Measurements from ENCODE around the gene ZNF3.

The ZNF3 gene

GRCh38 chr7:100081535-100082102, at the start of gene ZNF3 (continued):
- no peak for TF ChIP-seq RBAK (tag by site-specific recombination; IDR thresholded peaks at IDR 0.05)
- TF ChIP-seq MZF1 (tag by site-specific recombination; IDR thresholded peaks at IDR 0.05; ENCODE audit: borderline replicate concordance) = peak; percentile 64; the same call in 1 of the 2 replicates
- no peak for TF ChIP-seq ZNF37A (tag by site-specific recombination; IDR thresholded peaks at IDR 0.05)
- TF ChIP-seq, protein P1, sequence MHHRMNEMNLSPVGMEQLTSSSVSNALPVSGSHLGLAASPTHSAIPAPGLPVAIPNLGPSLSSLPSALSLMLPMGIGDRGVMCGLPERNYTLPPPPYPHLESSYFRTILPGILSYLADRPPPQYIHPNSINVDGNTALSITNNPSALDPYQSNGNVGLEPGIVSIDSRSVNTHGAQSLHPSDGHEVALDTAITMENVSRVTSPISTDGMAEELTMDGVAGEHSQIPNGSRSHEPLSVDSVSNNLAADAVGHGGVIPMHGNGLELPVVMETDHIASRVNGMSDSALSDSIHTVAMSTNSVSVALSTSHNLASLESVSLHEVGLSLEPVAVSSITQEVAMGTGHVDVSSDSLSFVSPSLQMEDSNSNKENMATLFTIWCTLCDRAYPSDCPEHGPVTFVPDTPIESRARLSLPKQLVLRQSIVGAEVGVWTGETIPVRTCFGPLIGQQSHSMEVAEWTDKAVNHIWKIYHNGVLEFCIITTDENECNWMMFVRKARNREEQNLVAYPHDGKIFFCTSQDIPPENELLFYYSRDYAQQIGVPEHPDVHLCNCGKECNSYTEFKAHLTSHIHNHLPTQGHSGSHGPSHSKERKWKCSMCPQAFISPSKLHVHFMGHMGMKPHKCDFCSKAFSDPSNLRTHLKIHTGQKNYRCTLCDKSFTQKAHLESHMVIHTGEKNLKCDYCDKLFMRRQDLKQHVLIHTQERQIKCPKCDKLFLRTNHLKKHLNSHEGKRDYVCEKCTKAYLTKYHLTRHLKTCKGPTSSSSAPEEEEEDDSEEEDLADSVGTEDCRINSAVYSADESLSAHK (tag by site-specific recombination; IDR thresholded peaks at IDR 0.05) = 0 out of 2 replicates have a peak, but pooled peaks have one; percentile 35
- no peak for TF ChIP-seq ZFP41 (tag by site-specific recombination; IDR thresholded peaks at IDR 0.05; ENCODE audit: borderline replicate concordance)
- TF ChIP-seq ZNF433 (tag by site-specific recombination; IDR thresholded peaks at IDR 0.05; ENCODE audit: low read depth) = no peak
- TF ChIP-seq ZNF585B (tag by site-specific recombination; IDR thresholded peaks at IDR 0.05) = no peak
- TF ChIP-seq, protein P2, sequence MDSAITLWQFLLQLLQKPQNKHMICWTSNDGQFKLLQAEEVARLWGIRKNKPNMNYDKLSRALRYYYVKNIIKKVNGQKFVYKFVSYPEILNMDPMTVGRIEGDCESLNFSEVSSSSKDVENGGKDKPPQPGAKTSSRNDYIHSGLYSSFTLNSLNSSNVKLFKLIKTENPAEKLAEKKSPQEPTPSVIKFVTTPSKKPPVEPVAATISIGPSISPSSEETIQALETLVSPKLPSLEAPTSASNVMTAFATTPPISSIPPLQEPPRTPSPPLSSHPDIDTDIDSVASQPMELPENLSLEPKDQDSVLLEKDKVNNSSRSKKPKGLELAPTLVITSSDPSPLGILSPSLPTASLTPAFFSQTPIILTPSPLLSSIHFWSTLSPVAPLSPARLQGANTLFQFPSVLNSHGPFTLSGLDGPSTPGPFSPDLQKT (IDR thresholded peaks at IDR 0.05; ENCODE audit: borderline replicate concordance, low read depth, low read length) = no peak
- peak; percentile 86 for TF ChIP-seq ZXDB (tag by site-specific recombination; IDR thresholded peaks at IDR 0.05)
- peak; percentile 72 for TF ChIP-seq ZBTB21 (tag by site-specific recombination; IDR thresholded peaks at IDR 0.05)
- no peak for TF ChIP-seq ZNF223 (tag by site-specific recombination; IDR thresholded peaks at IDR 0.05)
- TF ChIP-seq ZFP69B (tag by site-specific recombination; IDR thresholded peaks at IDR 0.05) = peak; percentile 68; the same call in 1 of the 2 replicates
- TF ChIP-seq ZBTB20 (tag by site-specific recombination; IDR thresholded peaks at IDR 0.05) = peak; percentile 29; the same call in 1 of the 2 replicates
- TF ChIP-seq, protein P3, sequence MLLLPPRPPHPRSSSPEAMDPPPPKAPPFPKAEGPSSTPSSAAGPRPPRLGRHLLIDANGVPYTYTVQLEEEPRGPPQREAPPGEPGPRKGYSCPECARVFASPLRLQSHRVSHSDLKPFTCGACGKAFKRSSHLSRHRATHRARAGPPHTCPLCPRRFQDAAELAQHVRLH (tag by site-specific recombination; IDR thresholded peaks at IDR 0.05) = peak; percentile 65; the same call in 1 of the 2 replicates
- TF ChIP-seq PRDM2 (tag by site-specific recombination; IDR thresholded peaks at IDR 0.05; ENCODE audit: borderline replicate concordance) = no peak
- TF ChIP-seq ZNF571 (tag by site-specific recombination; IDR thresholded peaks at IDR 0.05) = no peak
- TF ChIP-seq CTCF (tag by site-specific recombination; IDR thresholded peaks at IDR 0.05) = peak; percentile 98
- TF ChIP-seq SALL2 (tag by site-specific recombination; IDR thresholded peaks at IDR 0.05; ENCODE audit: borderline replicate concordance) = no peak
- TF ChIP-seq ZNF155 (tag by site-specific recombination; IDR thresholded peaks at IDR 0.05) = no peak
- TF ChIP-seq ZSCAN23 (tag by site-specific recombination; IDR thresholded peaks at IDR 0.05) = 0 out of 2 replicates have a peak, but pooled peaks have one; percentile 17
- peak; percentile 97 for TF ChIP-seq ZBTB26 (tag by site-specific recombination; optimal IDR thresholded peaks at IDR 0.05)
- TF ChIP-seq ZNF280C (tag by site-specific recombination; IDR thresholded peaks at IDR 0.05) = no peak
- TF ChIP-seq YY2 (tag by site-specific recombination; IDR thresholded peaks at IDR 0.05) = 0 out of 2 replicates have a peak, but pooled peaks have one; percentile 45
- no peak for TF ChIP-seq ZNF626 (tag by site-specific recombination; IDR thresholded peaks at IDR 0.05)
- TF ChIP-seq ZEB2 (tag by site-specific recombination; IDR thresholded peaks at IDR 0.05) = peak; percentile 100

Data from HEK293 (cell line).